Liver (tissue), 9 donors: ENCODE data around the gene KIAA0513. TPM values are rescaled to one million over a fixed set of nuclear protein-coding genes. Genes with fewer than 3 reads are reported as not detected.
A peak's percentile ranks its signal among the peaks of the same experiment; 100 is the strongest.

Experiments
- DNase-seq: peaks from one replicate; pipeline ENCODE4 v3.0.0-alpha.2; 2017; ENCODE audit warnings: low spot score
- H3K27ac ChIP-seq, 2 donors: one replicate each; pipeline ENCODE4 v1.7.0; 2013; ENCODE audit warnings: inconsistent platforms in 2 of 2, low read length in 2 of 2, control low read depth in 1 of 2, low read depth in 1 of 2, mild to moderate bottlenecking in 1 of 2
- H3K27me3 ChIP-seq, 4 donors: one replicate each; pipeline versions ENCODE4 v1.6.1 to v1.7.0; 2013; ENCODE audit warnings: low read length in 3 of 4, inconsistent platforms in 1 of 4, mild to moderate bottlenecking in 1 of 4, moderate library complexity in 1 of 4; ENCODE audit not compliant: control insufficient read depth in 4 of 4, insufficient read depth in 4 of 4
- H3K36me3 ChIP-seq, 4 donors: one replicate each; pipeline versions ENCODE4 v1.6.1 to v1.7.0; 2013; ENCODE audit warnings: low read length in 3 of 4, mild to moderate bottlenecking in 3 of 4, low read depth in 1 of 4, moderate library complexity in 1 of 4; ENCODE audit not compliant: control insufficient read depth in 4 of 4, insufficient read depth in 3 of 4
- H3K4me1 ChIP-seq, 4 donors: one replicate each; pipeline versions ENCODE4 v1.6.1 to v1.7.0; 2013; ENCODE audit warnings: low read length in 3 of 4, mild to moderate bottlenecking in 3 of 4, moderate library complexity in 1 of 4; ENCODE audit not compliant: control insufficient read depth in 4 of 4, insufficient read depth in 4 of 4
- H3K4me3 ChIP-seq, 3 donors: one replicate each; pipeline versions ENCODE4 v1.6.1 to v1.7.0; 2013; ENCODE audit warnings: low read length in 3 of 3, control low read depth in 1 of 3, low read depth in 1 of 3, mild to moderate bottlenecking in 1 of 3
- H3K9ac ChIP-seq, 2 donors: one replicate each; pipeline ENCODE4 v1.7.0; 2013; ENCODE audit warnings: low read length in 2 of 2, mild to moderate bottlenecking in 2 of 2, moderate library complexity in 2 of 2, control low read depth in 1 of 2, low read depth in 1 of 2
- H3K9me3 ChIP-seq, 4 donors: one replicate each; pipeline versions ENCODE4 v1.6.1 to v1.7.0; 2013; ENCODE audit warnings: low read length in 3 of 4; ENCODE audit not compliant: control insufficient read depth in 4 of 4
- ATF3 ChIP-seq: IDR thresholded peaks from 2 replicates; pipeline ENCODE4 v1.6.1; 2016; ENCODE audit warnings: antibody characterized with exemption
- CTCF ChIP-seq: fragments of 150-350 bp; IDR thresholded peaks from 2 replicates; pipeline ENCODE4 v1.5.1; 2017; ENCODE audit warnings: improper control_type of control experiment, low read depth, low read length; ENCODE audit not compliant: missing input control
- EGR1 ChIP-seq, 2 donors: IDR thresholded peaks; 2 replicates each; pipeline ENCODE4 v1.6.1; 2016 to 2018; ENCODE audit warnings: antibody characterized with exemption in 2 of 2, low read depth in 2 of 2
- FOXA2 ChIP-seq: IDR thresholded peaks from 2 replicates; pipeline ENCODE4 v1.6.1; 2016; ENCODE audit warnings: antibody characterized with exemption
- GABPA ChIP-seq, 2 donors: IDR thresholded peaks in 1 of 2; conservative IDR thresholded peaks in 1 of 2; 2 replicates each; pipeline ENCODE4 v1.6.1; 2016; ENCODE audit warnings: antibody characterized with exemption in 2 of 2, mild to moderate bottlenecking in 1 of 2, moderate library complexity in 1 of 2
- HNF4A ChIP-seq, 2 donors: conservative IDR thresholded peaks; 2 replicates each; pipeline ENCODE4 v1.6.1; 2016; ENCODE audit warnings: antibody characterized with exemption in 2 of 2, mild to moderate bottlenecking in 2 of 2
- HNF4G ChIP-seq: IDR thresholded peaks from 2 replicates; pipeline ENCODE4 v1.6.1; 2016; ENCODE audit warnings: antibody characterized with exemption
- JUND ChIP-seq, 2 donors: IDR thresholded peaks; 2 replicates each; pipeline ENCODE4 v1.6.1; 2016; ENCODE audit warnings: antibody characterized with exemption in 2 of 2
- MAX ChIP-seq: IDR thresholded peaks from 2 replicates; pipeline ENCODE4 v1.6.1; 2016; ENCODE audit warnings: antibody characterized with exemption
- NR2F2 ChIP-seq: IDR thresholded peaks from 2 replicates; pipeline ENCODE4 v1.6.1; 2016; ENCODE audit warnings: antibody characterized with exemption
- RAD21 ChIP-seq, 2 donors: IDR thresholded peaks; 2 replicates each; pipeline ENCODE4 v1.6.1; 2016; ENCODE audit warnings: antibody characterized with exemption in 2 of 2, mild to moderate bottlenecking in 2 of 2
- SP1 ChIP-seq: IDR thresholded peaks from 2 replicates; pipeline ENCODE4 v1.6.1; 2018; ENCODE audit warnings: antibody characterized with exemption, mild to moderate bottlenecking
- TAF1 ChIP-seq: conservative IDR thresholded peaks from 2 replicates; pipeline ENCODE4 v1.6.1; 2016; ENCODE audit warnings: antibody characterized with exemption, mild to moderate bottlenecking
- ZBTB33 ChIP-seq: IDR thresholded peaks from 2 replicates; pipeline ENCODE4 v1.6.1; 2016; ENCODE audit warnings: antibody characterized with exemption
- WGBS: extraction: QIAGEN DNeasy Blood & Tissue Kit; methylation state at CpG from one replicate; pipeline ENCODE4 v1.1.7; 2013; 5-methylcytosine and 5-hydroxymethylcytosine counted together
- polyA plus RNA-seq, 2 donors: library from polyadenylated mRNA; stranded (reverse) in 1 of 2; unstranded in 1 of 2; fragments of 200-250 nt in 1 of 2; fragments of >200 nt in 1 of 2; fragmentation: Nextera tagmentation in 1 of 2; extraction: Ambion mirVana in 1 of 2; gene quantifications; one replicate each; pipeline versions ENCODE4 v1.2.1 to v1.2.3, GENCODE V29; 2013 to 2015
- total RNA-seq, 2 donors: library from RNA; depleted of rRNA; stranded (reverse); fragments of >200 nt; gene quantifications; one replicate each; pipeline ENCODE4 v1.2.3, GENCODE V29; 2014
- donor health status: healthy.
- donor health status: healthy.
- donor health status: healthy.
- donor health status: healthy.
- donor health status: healthy.

KIAA0513 gene
- total and polyA plus RNA-seq, 4 donors, result 1.5 to 5.9 (median 2.9) TPM

DNA sequence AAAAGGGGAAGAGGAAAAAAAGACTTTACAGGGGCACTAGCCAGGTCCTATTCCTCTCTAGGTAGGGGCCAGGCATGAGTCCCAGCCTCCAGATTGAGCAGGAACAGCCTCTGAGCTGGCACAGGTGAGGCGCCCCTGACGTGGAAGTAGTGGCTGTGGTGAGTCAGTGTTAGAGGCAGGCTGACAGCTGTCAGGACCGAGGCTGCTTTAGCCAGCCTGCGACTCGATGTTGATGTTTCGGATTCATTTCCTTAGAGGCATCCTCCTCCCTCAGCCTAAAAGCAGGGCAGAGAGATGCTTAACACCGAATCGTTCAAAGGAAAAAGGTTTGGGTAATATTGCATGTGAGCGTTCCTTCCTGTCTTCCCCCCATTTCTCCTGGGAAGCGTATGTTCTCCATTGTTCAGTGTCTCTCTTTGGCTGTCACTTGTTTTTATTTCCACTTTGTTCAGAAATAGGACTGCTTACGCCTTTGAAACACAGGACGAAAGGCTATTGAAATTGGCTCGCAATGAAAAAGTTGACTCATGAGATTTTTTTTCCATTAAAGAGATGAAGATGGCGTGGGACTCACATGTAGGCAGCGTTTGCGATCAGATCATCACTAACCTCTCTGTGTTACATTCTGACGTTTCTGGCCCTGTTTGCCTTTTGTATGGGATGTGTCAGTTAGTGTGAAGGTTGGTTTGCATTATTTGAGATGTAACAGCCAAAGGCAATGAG, 1.3 kb downstream of the KIAA0513 start:
- H3K4me1 ChIP-seq, result peaks cover 0 to 15% (median 9%) of the 10 kb centered on the region in 4 donors

GRCh38 chr16:85029408-85029784, 1.8 kb downstream of the KIAA0513 start:
- Histone ChIP-seq H3K4me3 (no peak overlapping the region), H3K36me3 (no peaks in the 10 kb centered on the region), H3K9ac (no peak overlapping the region), H3K27ac (no peak overlapping the region), H3K4me1 (peaks cover 0 to 15% (median 9%) of the 10 kb centered on the region in 4 donors), H3K9me3 (no peaks in the 10 kb centered on the region), H3K27me3 (no peaks in the 10 kb centered on the region)
- no peak for TF ChIP-seq FOXA2
- no peak for TF ChIP-seq ATF3
- no peak for TF ChIP-seq HNF4G
- TF ChIP-seq MAX, result no peak
- 62% methylated on average over 4 of the region's 4 CpGs for WGBS
- no peak for DNase-seq

More for the DNA sequence above, 1.3 kb downstream of the KIAA0513 start:
- Histone ChIP-seq H3K27me3 (no peaks in the 10 kb centered on the region), H3K36me3 (no peaks in the 10 kb centered on the region), H3K9me3 (no peaks in the 10 kb centered on the region), H3K9ac (no peak overlapping the region), H3K4me3 (no peak overlapping the region), H3K27ac (peak overlapping the region in 1 of 2 donors; percentile 19)
- WGBS, result 62% methylated on average over 17 of the region's 17 CpGs
- no peak for DNase-seq
- no peak for TF ChIP-seq SP1
- no peak for TF ChIP-seq JUND (IDR thresholded peaks at IDR 0.05)
- TF ChIP-seq HNF4G, result no peak
- TF ChIP-seq ZBTB33, result no peak
- no peak for TF ChIP-seq TAF1
- TF ChIP-seq EGR1 (IDR thresholded peaks at IDR 0.05; ENCODE audit: low read depth in 2 of 2), result no peak
- no peak for TF ChIP-seq RAD21 (IDR thresholded peaks at IDR 0.05)
- no peak for TF ChIP-seq CTCF
- no peak for TF ChIP-seq FOXA2
- no peak for TF ChIP-seq HNF4A (conservative IDR thresholded peaks at IDR 0.05)
- no peak for TF ChIP-seq MAX
- TF ChIP-seq GABPA (IDR thresholded peaks at IDR 0.05 in 1 of 2, conservative IDR thresholded peaks at IDR 0.05 in 1 of 2), result no peak
- no peak for TF ChIP-seq NR2F2
